ENCODE data around the gene FOSB.
A peak's percentile ranks its signal among the peaks of the same experiment; 100 is the strongest.

FOSB gene

GRCh38 chr19:45468803-45469131 lies 971 bp downstream of the FOSB start:
- no peak for DNase-seq (ENCODE audit: low read depth)

GRCh38 chr19:45469132-45469944 lies 1.5 kb downstream of the FOSB start:
- peak; percentile 90 for DNase-seq (ENCODE audit: low read depth)

GRCh38 chr19:45469945-45470761 lies 2.4 kb downstream of the FOSB start:
- no peak for DNase-seq (ENCODE audit: low read depth)

GRCh38 chr19:45470762-45471081 lies 2.9 kb downstream of the FOSB start:
- DNase-seq (ENCODE audit: low read depth), result no peak

GRCh38 chr19:45471111-45471930 lies 3.5 kb downstream of the FOSB start:
- no peak for DNase-seq (ENCODE audit: low read depth)

GRCh38 chr19:45471931-45472562 lies 4.3 kb downstream of the FOSB start:
- no peak for DNase-seq (ENCODE audit: low read depth)

GRCh38 chr19:45472563-45473366 lies 5.0 kb downstream of the FOSB start:
- DNase-seq (ENCODE audit: low read depth), result no peak

- no peak for DNase-seq (ENCODE audit: low read depth)
Observed at GRCh38 chr19:45473367-45473681, 5.5 kb downstream of the FOSB start.

GRCh38 chr19:45473682-45474605 lies 6.1 kb downstream of the FOSB start:
- no peak for DNase-seq (ENCODE audit: low read depth)

GRCh38 chr19:45474606-45475521 lies 7.1 kb downstream of the FOSB start:
- no peak for DNase-seq (ENCODE audit: low read depth)

GRCh38 chr19:45475537-45476291 lies 7.9 kb downstream of the FOSB start:
- no peak for DNase-seq (ENCODE audit: low read depth)

- DNase-seq (ENCODE audit: low read depth), result no peak
Observed at GRCh38 chr19:45476304-45476703, 8.5 kb downstream of the FOSB start.

GRCh38 chr19:45477186-45477585 lies 9.4 kb downstream of the FOSB start:
- no peak for DNase-seq (ENCODE audit: low read depth)

- DNase-seq (ENCODE audit: low read depth), result no peak
Observed at GRCh38 chr19:45477713-45478453, 10.1 kb downstream of the FOSB start.

GRCh38 chr19:45478454-45479238 lies 10.8 kb downstream of the FOSB start:
- DNase-seq (ENCODE audit: low read depth), result peak; percentile 81

- DNase-seq (ENCODE audit: low read depth), result no peak
Observed at GRCh38 chr19:45483033-45483432, 15.2 kb downstream of the FOSB start.
